Kidney (tissue), 14 donors: ENCODE data around the gene DNM3. TPM values are rescaled to one million over a fixed set of nuclear protein-coding genes. Genes with fewer than 3 reads are reported as not detected.

ENCODE experiments used
- DNase-seq, 5 donors: peaks; one replicate each; pipeline ENCODE4 v3.0.0-alpha.2; 2013 to 2020
- FAIRE-seq: peaks from 2 replicates; lab custom pipeline; 2012; peaks lifted over from hg19 to GRCh38; lab: Jason Lieb, UNC
- H3K27ac ChIP-seq, 2 donors: one replicate each; pipeline ENCODE4 v1.7.0; 2013; ENCODE audit warnings: low read depth in 2 of 2, low read length in 2 of 2, inconsistent platforms in 1 of 2
- H3K27me3 ChIP-seq: one replicate; pipeline ENCODE4 v1.7.1; 2013; ENCODE audit warnings: low read length, inconsistent platforms; ENCODE audit not compliant: control insufficient read depth, insufficient read depth
- H3K36me3 ChIP-seq, 3 donors: one replicate each; pipeline versions ENCODE4 v1.7.0 to v1.7.1; 2013; ENCODE audit warnings: low read length in 3 of 3, control low read depth in 1 of 3, inconsistent platforms in 1 of 3; ENCODE audit not compliant: insufficient read depth in 3 of 3, control insufficient read depth in 2 of 3
- H3K4me1 ChIP-seq, 3 donors: one replicate each; pipeline versions ENCODE4 v1.7.0 to v1.7.1; 2013; ENCODE audit warnings: low read length in 3 of 3, inconsistent platforms in 1 of 3, low read depth in 1 of 3; ENCODE audit not compliant: control insufficient read depth in 2 of 3, insufficient read depth in 2 of 3
- H3K4me3 ChIP-seq, 3 donors: one replicate each; pipeline versions ENCODE4 v1.7.0 to v1.8.1; 2013; ENCODE audit warnings: low read length in 3 of 3, control low read depth in 1 of 3, inconsistent platforms in 1 of 3
- H3K9ac ChIP-seq, 3 donors: one replicate each; pipeline versions ENCODE4 v1.7.0 to v1.7.1; 2013; ENCODE audit warnings: low read length in 3 of 3, control low read depth in 1 of 3, inconsistent platforms in 1 of 3
- H3K9me3 ChIP-seq, 3 donors: one replicate each; pipeline versions ENCODE4 v1.7.0 to v1.7.1; 2013; ENCODE audit warnings: low read length in 3 of 3, control low read depth in 1 of 3, inconsistent platforms in 1 of 3; ENCODE audit not compliant: control insufficient read depth in 2 of 3, insufficient read depth in 1 of 3
- intact Hi-C: fragments of 100-400 bp; cut with DNase I; formaldehyde crosslinking; loops from one replicate; pipeline ENCODE4 v1.11.1; 2022
- polyA plus RNA-seq: library from polyadenylated mRNA; stranded (reverse); fragments of 350-450 nt; fragmentation: Illumina TruSeq; extraction: RNeasy Lipid Tissue Mini Kit (QIAGEN cat#74804); gene quantifications from one replicate; pipeline ENCODE4 v1.2.3, GENCODE V29; 2014; ENCODE audit warnings: low read depth, low replicate concordance; ENCODE audit not compliant: insufficient read depth
- total RNA-seq: library from RNA; stranded (reverse); fragmentation: NEBNext Ultra II Directional; extraction: Animal tissue kit (Norgen Biotek cat#: 25700); gene quantifications from one replicate; pipeline ENCODE4 v1.2.1, GENCODE V29; 2021
- TF ChIP-seq, protein P1 (sequence below): IDR thresholded peaks from 3 replicates; pipeline ENCODE4 v1.5.1; 2012; ENCODE audit warnings: mild to moderate bottlenecking, moderate library complexity, borderline replicate concordance; ENCODE audit not compliant: insufficient read depth; ENCODE audit errors: extremely low read depth
- donor health status: control.
- donor health status: control.
- donor health status: control.
- donor health status: control.
- donor health status: control.
- donor health status: DM: yes; HTN: yes; CAD: no.
- donor health status: Normal renal cell carcinoma (clear cell type).

DNM3 gene
- total and polyA plus RNA-seq, 2 donors from 2014 or later: 5.9 to 19.1 TPM

DNA sequence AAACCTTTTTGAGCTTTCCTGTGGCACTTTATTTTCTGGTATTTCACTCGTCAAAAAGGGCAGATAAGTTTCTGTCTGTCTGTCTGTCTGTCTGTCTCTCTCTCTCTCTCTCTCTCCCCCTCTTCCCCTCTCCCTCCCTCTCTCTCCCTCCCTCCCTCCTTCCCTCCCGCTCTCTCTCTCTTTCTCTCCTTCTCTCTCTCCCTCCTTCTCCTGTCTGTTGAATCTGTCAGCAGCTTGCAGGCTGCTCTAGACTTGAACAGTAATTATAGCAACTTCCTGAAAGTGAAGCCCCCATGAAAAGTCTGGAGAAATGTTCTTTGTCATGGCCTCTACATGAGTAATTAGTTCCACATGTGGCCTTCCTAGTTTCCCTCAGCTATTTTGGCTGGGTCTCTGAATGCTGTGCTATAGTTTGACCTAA lies 303.9 kb downstream of the DNM3 start:
- Histone ChIP-seq H3K27ac (peak overlapping the region; percentile 66 to 69), H3K9me3 (no peaks in the 10 kb centered on the region), H3K4me3 (peak overlapping the region; percentile 65 to 83 (median 69)), H3K4me1 (peaks cover 0 to 9% (median 0%) of the 10 kb centered on the region in 3 donors), H3K36me3 (peaks cover 0 to 4% (median 0%) of the 10 kb centered on the region in 3 donors), H3K27me3 (no peaks in the 10 kb centered on the region), H3K9ac (peak overlapping the region in 2 of 3 donors; percentile 42 to 53)
- DNase-seq (peak in 3 of 5 donors; percentile 17 to 90 (median 74)), FAIRE-seq (no peak)
- TF ChIP-seq, protein P1, sequence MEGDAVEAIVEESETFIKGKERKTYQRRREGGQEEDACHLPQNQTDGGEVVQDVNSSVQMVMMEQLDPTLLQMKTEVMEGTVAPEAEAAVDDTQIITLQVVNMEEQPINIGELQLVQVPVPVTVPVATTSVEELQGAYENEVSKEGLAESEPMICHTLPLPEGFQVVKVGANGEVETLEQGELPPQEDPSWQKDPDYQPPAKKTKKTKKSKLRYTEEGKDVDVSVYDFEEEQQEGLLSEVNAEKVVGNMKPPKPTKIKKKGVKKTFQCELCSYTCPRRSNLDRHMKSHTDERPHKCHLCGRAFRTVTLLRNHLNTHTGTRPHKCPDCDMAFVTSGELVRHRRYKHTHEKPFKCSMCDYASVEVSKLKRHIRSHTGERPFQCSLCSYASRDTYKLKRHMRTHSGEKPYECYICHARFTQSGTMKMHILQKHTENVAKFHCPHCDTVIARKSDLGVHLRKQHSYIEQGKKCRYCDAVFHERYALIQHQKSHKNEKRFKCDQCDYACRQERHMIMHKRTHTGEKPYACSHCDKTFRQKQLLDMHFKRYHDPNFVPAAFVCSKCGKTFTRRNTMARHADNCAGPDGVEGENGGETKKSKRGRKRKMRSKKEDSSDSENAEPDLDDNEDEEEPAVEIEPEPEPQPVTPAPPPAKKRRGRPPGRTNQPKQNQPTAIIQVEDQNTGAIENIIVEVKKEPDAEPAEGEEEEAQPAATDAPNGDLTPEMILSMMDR: no peak
- intact Hi-C loops: no loop called here

DNA sequence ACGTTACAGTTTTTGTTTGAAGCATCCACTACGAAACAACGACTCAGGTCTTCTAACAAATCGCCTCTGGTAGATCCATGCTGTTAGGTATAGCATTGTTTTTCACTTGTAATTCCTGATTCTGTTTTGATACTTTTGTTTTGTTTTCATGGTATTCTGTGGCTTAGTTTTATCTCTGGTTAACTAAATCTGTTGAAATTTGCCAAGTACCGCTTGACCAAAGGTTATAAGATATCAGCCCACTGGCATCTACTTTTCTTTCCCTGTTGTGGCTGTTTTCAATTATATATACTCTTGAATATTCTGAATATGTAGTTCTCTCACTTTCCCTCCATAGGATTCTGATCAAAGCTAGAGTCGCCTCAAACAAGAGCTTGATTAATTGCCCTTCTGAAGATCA lies 304.4 kb downstream of the DNM3 start:
- H3K9me3 ChIP-seq: no peaks in the 10 kb centered on the region
- peak overlapping the region; percentile 66 to 69 for H3K27ac ChIP-seq
- H3K4me3 ChIP-seq: peak overlapping the region in 2 of 3 donors; percentile 17 to 65
- TF ChIP-seq, protein P1: no peak
- peaks cover 0 to 4% (median 0%) of the 10 kb centered on the region in 3 donors for H3K36me3 ChIP-seq
- peaks cover 0 to 9% (median 0%) of the 10 kb centered on the region in 3 donors for H3K4me1 ChIP-seq
- DNase-seq (no peak), FAIRE-seq (no peak)
- peak overlapping the region in 1 of 3 donors; percentile 27 for H3K9ac ChIP-seq
- H3K27me3 ChIP-seq: no peaks in the 10 kb centered on the region
- intact Hi-C loops: no loop called here

DNA sequence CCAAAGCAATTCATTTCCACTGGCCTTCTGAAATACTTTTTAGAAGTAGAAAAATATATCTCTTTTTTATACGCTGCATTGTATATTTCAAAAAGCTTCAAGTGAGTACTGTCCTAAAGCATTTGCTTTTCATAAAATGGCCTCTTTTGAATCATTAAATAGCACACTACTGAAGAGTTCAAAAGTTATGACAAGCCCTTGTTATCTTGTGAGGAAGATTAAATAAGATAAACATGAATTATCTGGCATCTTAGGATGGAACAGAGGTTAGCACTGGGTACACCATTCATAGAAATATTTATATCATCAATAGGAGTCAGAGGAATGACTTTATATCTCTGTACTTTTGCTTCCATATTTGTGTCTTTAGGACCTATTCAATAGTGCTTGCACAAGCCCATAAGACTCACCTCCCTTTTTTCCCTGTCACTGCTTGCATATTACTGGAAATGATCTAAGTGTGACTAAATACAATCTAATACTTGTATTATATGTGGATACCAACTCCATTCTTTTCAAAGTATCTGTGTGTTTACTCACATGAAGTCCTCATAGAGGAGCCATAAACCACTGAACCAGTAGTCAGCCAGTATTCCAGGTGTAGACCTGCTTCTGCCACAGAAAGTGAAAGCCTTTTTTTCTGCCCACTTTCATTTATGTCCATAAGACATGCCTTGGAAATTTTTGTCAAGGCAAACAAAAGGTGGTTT lies 305.0 kb downstream of the DNM3 start:
- Histone ChIP-seq H3K27me3 (no peaks in the 10 kb centered on the region), H3K9ac (no peak overlapping the region), H3K4me1 (peaks cover 0 to 9% (median 0%) of the 10 kb centered on the region in 3 donors), H3K27ac (peak overlapping the region in 1 of 2 donors; percentile 69), H3K9me3 (no peaks in the 10 kb centered on the region), H3K4me3 (no peak overlapping the region), H3K36me3 (peaks cover 0 to 4% (median 0%) of the 10 kb centered on the region in 3 donors)
- intact Hi-C loops: no loop called here
- DNase-seq: no peak
- FAIRE-seq: no peak
- TF ChIP-seq, protein P1: no peak
